HG03045 (cell line): ENCODE data around the gene C20orf141.

Source experiments
- ATAC-seq: cut with Tn5 transposase; IDR thresholded peaks from one replicate; pipeline ENCODE4 v1.9.1; 2021; ENCODE audit warnings: mild to moderate bottlenecking, moderate library complexity; ENCODE audit not compliant: unreplicated experiment

Gene C20orf141

GRCh38 chr20:2845607-2846006, 30.8 kb downstream of the C20orf141 start:
- no peak for ATAC-seq

- no peak for ATAC-seq
Measured at GRCh38 chr20:2846698-2847097, 31.9 kb downstream of the C20orf141 start.

GRCh38 chr20:2847802-2848201, 33.0 kb downstream of the C20orf141 start:
- no peak for ATAC-seq

- ATAC-seq: no peak
Measured at GRCh38 chr20:2849529-2849928, 34.7 kb downstream of the C20orf141 start.

- ATAC-seq: no peak
Measured at GRCh38 chr20:2851086-2851485, 36.3 kb downstream of the C20orf141 start.

GRCh38 chr20:2858591-2858990, 43.8 kb downstream of the C20orf141 start:
- ATAC-seq: no peak

- ATAC-seq: no peak
Measured at GRCh38 chr20:2859330-2860121, 44.7 kb downstream of the C20orf141 start.

- no peak for ATAC-seq
Measured at GRCh38 chr20:2864626-2865025, 49.8 kb downstream of the C20orf141 start.

GRCh38 chr20:2865101-2865500, 50.3 kb downstream of the C20orf141 start:
- ATAC-seq: no peak
